IPS-15b (cell line): ENCODE results near the gene RHOT2.

Source experiments
- H3K27me3 ChIP-seq: one replicate; pipeline ENCODE4 v1.6.1; 2013; ENCODE audit warnings: low read length; ENCODE audit not compliant: control insufficient read depth, insufficient read depth
- H3K36me3 ChIP-seq: one replicate; pipeline ENCODE4 v1.6.1; 2013; ENCODE audit warnings: low read length; ENCODE audit not compliant: control insufficient read depth, insufficient read depth
- H3K4me1 ChIP-seq: one replicate; pipeline ENCODE4 v1.6.1; 2013; ENCODE audit warnings: mild to moderate bottlenecking, low read length; ENCODE audit not compliant: control insufficient read depth, insufficient read depth
- H3K4me3 ChIP-seq: one replicate; pipeline ENCODE4 v1.5.1; 2013; ENCODE audit warnings: low read depth, low read length
- H3K9ac ChIP-seq: one replicate; pipeline ENCODE4 v1.6.1; 2013; ENCODE audit warnings: low read depth, mild to moderate bottlenecking, low read length
- H3K9me3 ChIP-seq: one replicate; pipeline ENCODE4 v1.6.1; 2013; ENCODE audit warnings: mild to moderate bottlenecking, low read length; ENCODE audit not compliant: control insufficient read depth, insufficient read depth

Gene RHOT2

DNA sequence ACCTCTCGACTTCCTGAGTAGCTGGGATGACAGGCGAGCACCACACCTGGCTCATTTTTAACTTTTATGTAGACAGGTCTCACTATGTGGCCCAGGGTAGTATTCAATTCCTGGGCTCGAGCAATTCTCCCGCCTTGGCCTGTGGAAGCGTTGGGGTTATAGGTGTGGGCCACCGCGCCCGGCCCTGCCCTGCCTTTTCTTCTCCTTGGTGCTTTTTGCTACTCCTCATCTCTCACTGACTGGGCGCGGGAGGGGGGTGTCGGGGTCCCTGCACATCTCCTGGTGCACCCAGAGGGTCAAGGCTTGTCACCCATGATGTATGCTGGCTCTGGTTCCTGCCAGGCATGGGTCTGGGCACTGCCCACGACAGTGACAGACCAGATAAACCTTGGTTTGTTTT lies 23.4 kb upstream of the RHOT2 start:
- H3K27me3 ChIP-seq: no peaks in the 10 kb centered on the region
- no peaks in the 10 kb centered on the region for H3K36me3 ChIP-seq
- H3K9me3 ChIP-seq: no peaks in the 10 kb centered on the region
- no peaks in the 10 kb centered on the region for H3K4me1 ChIP-seq
- no peak overlapping the region for H3K4me3 ChIP-seq
- no peak overlapping the region for H3K9ac ChIP-seq

DNA sequence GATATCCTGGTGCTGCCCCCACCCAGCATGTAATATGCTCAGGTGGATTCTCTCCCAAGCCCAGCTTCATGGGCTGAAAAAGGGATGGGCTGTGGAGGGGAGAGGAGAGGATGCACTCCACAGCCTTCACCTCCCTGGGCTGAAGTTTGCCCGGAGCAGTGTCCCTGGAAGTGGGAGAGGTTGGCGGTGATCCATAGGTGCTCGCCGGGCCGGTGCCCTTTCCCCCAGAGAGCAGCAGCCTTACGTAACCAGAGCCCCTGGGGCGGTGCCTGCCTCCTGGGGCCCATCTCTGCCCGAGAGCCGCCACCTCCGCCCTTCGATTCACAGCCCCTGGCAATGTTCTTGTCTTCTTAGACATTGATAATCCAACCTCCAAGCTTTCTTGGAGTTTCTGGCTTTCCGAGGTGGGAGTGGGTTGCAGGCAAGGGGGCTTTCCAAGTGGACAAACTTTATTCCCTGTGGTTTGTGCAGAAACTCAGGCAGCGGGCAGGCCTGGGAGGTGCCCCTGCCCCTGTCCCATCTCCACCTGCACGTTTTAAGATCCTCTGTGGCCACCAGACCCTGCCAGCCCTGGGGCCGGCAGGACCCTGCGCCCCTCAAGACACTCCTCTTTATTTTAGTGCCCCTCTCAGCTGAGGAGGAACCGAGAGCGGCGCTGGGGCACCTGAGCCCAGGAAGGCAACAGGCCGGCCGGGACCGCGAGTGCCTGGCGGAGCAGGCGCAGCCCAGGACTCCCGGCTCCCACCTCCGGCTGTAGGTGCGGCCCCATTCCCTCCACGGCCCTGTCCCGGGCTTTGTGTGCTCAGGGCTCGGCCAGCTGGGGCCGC lies 21.9 kb upstream of the RHOT2 start:
- no peaks in the 10 kb centered on the region for H3K4me1 ChIP-seq
- no peak overlapping the region for H3K4me3 ChIP-seq
- H3K9ac ChIP-seq: no peak overlapping the region
- no peaks in the 10 kb centered on the region for H3K27me3 ChIP-seq
- H3K36me3 ChIP-seq: peaks cover 9% of the 10 kb centered on the region
- H3K9me3 ChIP-seq: no peaks in the 10 kb centered on the region

DNA sequence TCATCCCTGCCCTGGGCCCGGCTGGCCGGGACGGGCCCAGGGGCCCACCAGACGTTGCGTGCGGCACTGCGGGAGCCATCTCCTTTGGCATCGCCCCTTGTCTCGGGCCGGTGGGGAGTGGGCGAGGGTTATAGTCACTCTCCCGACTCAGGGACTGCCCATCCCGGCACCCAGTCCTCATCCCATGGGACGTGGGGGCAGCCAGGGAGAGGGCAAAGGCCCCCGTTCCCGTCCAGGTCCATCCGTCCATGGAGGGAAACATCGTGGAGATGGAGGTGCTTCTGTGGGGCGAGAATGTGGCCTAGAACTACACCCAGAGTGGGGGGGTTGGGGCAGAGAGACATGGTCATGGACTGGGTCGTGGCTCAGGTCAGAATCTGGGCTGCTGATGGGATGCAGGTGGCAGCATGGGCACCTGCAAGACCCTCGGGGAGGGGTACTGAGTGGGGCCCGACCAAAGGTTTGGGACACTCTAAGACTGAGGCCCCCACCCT lies 21.2 kb upstream of the RHOT2 start:
- no peaks in the 10 kb centered on the region for H3K9me3 ChIP-seq
- no peak overlapping the region for H3K9ac ChIP-seq
- H3K36me3 ChIP-seq: peaks cover 13% of the 10 kb centered on the region
- H3K27me3 ChIP-seq: no peaks in the 10 kb centered on the region
- no peaks in the 10 kb centered on the region for H3K4me1 ChIP-seq
- H3K4me3 ChIP-seq: no peak overlapping the region

DNA sequence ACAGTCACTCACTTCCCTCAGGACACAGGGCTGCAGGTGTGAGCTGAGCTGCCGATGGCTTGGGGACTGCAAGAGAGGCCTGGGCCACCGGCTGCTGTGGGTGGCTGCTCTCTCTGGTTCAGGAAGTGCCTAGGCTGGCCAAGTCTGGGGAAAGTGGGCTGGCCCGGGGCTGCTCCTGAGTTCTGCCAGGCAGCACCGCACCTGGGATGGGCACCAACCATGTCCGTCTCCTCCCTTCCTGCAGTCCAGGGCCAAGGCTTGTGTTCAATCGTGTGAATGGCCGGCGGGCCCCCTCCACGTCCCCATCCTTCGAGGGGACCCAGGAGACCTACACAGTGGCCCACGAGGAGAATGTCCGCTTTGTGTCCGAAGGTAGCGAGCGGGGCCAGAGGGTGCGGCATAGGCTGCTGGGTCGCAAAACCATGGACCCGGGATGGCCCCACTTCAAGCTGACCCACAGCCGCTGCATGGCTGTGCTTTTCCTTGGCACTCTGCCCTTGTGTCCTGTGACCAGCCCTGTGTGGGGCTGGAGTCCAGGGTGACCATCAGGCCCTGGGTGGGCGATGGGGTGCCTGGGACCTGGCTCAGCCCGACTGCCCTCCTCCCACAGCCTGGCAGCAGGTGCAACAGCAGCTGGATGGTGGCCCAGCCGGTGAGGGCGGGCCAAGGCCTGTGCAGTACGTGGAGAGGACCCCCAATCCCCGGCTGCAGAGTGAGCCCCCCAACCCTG lies 20.6 kb upstream of the RHOT2 start:
- Histone ChIP-seq H3K36me3 (peaks cover 19% of the 10 kb centered on the region), H3K9me3 (no peaks in the 10 kb centered on the region), H3K27me3 (no peaks in the 10 kb centered on the region), H3K4me3 (no peak overlapping the region), H3K4me1 (no peaks in the 10 kb centered on the region), H3K9ac (no peak overlapping the region)

DNA sequence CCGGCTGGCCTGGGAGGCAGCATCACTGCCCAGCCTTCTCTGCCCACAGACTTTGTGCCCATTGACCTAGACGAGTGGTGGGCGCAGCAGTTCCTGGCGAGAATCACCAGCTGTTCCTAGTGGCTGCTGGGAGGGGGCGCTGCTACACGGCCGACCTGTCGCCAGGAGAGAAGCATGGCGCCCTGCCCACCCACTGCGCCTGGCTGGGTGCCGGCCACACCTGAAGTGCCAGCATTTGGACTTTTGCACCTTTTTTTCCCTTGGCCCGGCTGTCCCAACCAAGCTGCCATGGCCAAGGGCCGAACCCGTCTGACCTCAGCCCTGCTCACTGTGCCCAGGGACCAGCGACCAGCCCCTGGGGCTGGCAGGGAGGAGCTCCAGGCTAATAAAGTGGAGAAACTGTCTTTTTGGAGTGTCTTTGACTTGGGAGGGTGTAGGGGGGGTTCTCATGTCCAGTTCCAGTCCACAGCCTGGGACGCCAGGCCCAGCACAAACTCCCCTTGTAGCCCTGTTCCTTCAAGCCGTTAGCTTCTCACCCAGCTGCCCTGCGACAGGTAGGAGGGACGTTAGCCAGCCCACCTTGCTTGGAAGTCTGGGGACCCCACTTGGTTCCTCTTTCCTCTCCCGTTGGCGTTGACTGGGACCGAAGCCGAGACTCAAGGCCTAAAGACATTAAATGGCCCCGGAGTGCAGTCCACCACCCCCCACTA lies 19.7 kb upstream of the RHOT2 start:
- Histone ChIP-seq H3K4me3 (peak overlapping the region; percentile 79), H3K9me3 (no peaks in the 10 kb centered on the region), H3K36me3 (peaks cover 24% of the 10 kb centered on the region), H3K9ac (peak overlapping the region; percentile 73), H3K27me3 (no peaks in the 10 kb centered on the region), H3K4me1 (no peaks in the 10 kb centered on the region)

DNA sequence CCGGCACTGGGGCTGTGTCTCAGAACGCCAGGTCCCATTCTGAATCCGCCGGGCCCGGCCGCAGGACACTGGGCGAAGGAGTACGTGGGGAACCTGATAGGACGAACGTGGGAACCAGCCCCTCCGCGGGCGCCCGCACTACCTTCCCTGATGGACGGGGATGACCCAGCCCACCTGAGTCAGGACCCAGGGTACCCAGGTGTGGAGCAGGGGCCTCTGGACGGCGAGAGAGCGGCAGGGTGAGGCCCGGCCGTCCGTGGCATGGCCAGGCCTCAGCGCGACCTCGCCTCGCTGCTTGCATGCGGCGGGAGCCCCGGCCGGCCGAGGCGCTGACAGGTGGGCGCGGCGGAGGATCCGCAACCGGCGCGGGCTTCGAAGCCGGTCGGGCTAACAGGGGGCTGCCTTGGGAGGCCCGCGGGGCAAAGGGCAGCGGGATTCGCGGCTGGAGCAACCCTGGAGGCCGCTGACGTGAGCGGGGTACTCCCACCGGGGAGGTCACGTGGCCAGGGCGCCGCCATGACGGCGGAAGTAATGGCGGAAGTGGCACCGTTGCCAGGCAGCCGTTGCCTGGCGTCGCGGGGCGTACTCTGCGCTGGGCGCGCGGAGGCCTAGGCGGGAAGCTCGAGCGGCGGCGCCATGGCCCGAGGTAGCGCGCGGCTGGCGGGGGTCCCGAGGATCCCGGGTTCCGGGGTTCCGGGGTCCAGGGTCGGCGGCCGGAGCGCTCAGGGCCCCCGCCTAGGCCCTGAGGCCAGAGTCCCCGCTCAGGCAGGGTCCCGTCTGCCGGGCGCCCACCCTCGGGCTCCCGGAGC lies 18.9 kb upstream of the RHOT2 start, which contains the start of gene WDR90:
Gene WDR90, plus strand, starts transcription at position 585 of the 809 bp plus-strand sequence. Its CDS starts 52 bp downstream, at position 637.
- Histone ChIP-seq H3K27me3 (no peaks in the 10 kb centered on the region), H3K4me3 (peak within 1 kb of the TSS; percentile 79), H3K9me3 (no peaks in the 10 kb centered on the region), H3K4me1 (no peaks in the 10 kb centered on the region), H3K9ac (peak within 1 kb of the TSS; percentile 73), H3K36me3 (peaks cover 28% of the 10 kb centered on the region)

DNA sequence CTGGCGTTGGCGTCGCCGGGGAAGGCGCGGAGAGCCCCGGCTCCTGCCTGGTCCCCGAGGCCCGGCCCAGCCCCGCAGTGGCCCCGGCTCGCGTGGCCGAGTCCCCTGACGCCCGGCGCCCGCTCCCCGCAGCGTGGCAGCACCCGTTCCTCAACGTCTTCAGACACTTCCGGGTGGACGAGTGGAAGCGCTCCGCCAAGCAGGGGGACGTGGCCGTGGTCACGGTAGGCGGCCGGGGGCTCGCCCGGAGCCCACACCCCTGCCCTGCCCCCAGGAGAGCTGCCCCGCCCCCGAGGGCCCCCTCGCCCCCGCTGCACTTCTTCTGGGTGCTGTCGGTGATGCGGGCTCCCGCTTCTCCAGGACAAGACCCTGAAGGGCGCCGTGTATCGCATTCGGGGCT lies 18.3 kb upstream of the RHOT2 start:
- Histone ChIP-seq H3K9ac (no peak overlapping the region), H3K36me3 (peaks cover 28% of the 10 kb centered on the region), H3K9me3 (no peaks in the 10 kb centered on the region), H3K4me1 (no peaks in the 10 kb centered on the region), H3K27me3 (no peaks in the 10 kb centered on the region), H3K4me3 (peak overlapping the region; percentile 79)

DNA sequence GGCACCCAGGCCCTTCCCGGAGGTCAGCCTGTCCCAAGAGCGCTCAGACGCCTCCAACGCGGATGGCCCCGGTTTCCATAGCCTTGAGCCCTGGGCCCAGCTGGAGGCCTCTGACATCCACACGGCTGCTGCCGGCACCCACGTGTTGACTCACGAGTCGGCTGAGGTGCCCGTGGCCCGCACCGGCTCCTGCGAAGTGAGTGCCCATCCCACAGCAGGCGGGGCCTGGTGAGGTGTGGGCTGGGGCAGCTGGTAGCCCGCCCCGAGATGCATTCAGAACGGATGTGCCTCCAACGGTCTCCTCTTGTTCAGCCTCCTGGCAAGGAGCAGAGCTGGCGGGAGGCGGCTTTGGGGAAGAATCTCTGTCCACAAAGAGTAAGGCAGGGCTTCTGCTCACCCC lies 16.1 kb upstream of the RHOT2 start:
- peaks cover 43% of the 10 kb centered on the region for H3K36me3 ChIP-seq
- no peak overlapping the region for H3K4me3 ChIP-seq
- H3K9me3 ChIP-seq: no peaks in the 10 kb centered on the region
- H3K4me1 ChIP-seq: no peaks in the 10 kb centered on the region
- H3K27me3 ChIP-seq: no peaks in the 10 kb centered on the region
- no peak overlapping the region for H3K9ac ChIP-seq

DNA sequence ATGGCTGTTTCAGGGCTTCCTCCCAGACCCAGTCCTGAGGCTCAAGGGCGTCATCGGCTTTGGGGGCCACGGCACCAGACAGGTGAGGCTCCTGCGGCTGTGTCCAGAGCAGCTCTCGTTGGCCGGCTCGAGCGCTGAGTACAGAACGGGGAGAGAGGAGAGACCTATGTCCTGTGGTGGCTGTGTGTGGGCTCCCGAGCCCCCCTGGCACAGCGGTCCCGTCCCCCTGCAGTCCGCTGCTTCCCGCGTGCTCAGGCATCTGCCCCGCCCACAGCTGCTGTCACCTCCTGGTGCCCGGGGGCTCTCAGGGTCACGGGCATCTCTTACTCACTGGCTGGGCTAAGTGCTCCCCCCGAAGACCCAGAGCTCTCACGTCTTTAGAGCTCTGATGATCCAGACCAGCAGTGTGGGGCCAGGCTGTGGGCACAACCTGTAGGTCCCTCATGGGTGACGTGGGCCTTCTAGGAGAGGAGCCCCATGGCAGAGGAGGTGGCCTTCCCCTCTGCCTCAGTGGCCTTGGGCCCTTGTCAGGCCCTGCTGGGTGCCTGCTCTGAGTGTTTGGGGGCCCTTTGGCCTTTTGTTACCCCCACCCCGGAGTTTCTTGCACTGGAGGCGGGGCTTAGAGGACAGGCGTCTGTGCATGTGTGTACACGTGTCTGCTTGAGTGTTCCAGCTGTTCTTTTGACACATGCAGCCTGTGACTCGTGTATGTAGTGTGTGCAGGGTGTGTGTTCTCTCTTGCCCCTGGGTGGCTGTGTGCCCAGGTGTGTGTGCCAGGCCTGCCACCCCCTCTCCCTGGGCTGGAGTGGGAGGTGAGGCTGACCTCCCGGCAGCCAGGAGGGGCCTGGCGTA lies 15.3 kb upstream of the RHOT2 start:
- Histone ChIP-seq H3K9me3 (no peaks in the 10 kb centered on the region), H3K9ac (no peak overlapping the region), H3K4me3 (no peak overlapping the region)

DNA sequence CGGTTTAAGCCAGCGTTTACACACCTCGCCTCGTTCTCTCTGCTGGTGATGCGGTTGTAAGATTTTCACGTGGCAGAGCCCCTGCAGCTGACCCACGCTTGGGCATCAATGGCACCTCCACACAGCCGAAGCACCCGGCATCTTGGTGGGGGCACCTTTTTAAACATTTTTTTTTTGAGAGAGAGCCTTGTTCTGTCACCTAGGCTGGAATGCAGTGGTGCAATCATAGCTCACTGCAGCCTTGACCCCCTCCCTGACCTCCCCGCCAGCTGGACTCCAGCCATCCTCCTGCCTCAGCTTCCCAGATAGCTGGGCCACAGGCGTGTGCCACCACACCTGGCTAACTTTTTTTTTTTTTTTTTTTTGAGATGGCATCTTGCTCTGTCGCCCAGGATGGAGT lies 13.9 kb upstream of the RHOT2 start:
- no peaks in the 10 kb centered on the region for H3K4me1 ChIP-seq
- H3K4me3 ChIP-seq: no peak overlapping the region
- H3K9me3 ChIP-seq: no peaks in the 10 kb centered on the region
- H3K27me3 ChIP-seq: no peaks in the 10 kb centered on the region
- peaks cover 55% of the 10 kb centered on the region for H3K36me3 ChIP-seq
- H3K9ac ChIP-seq: no peak overlapping the region

More for the DNA sequence above, 15.3 kb upstream of the RHOT2 start:
- Histone ChIP-seq H3K27me3 (no peaks in the 10 kb centered on the region), H3K4me1 (no peaks in the 10 kb centered on the region), H3K36me3 (peaks cover 46% of the 10 kb centered on the region)
